OCI-LY3 (cell line): ENCODE data around the gene OMG.

ENCODE experiments used
- H2AFZ ChIP-seq: fragments of 200-600, 300-600 bp; shearing (Covaris generic); 2 replicates; pipeline ENCODE4 v1.6.0; 2014; ENCODE audit warnings: antibody characterized with exemption, low read depth, low read length
- H3K27ac ChIP-seq: fragments of 200-600, 300-600 bp; sonication (generic); 2 replicates; pipeline ENCODE4 v1.5.1; 2014; ENCODE audit warnings: mild to moderate bottlenecking, low read length, moderate library complexity, mixed read lengths
- H3K27me3 ChIP-seq: fragments of 200-600, 300-600 bp; sonication (generic); 2 replicates; pipeline ENCODE4 v1.6.1; 2014; ENCODE audit warnings: low read depth, low read length, mixed read lengths
- H3K36me3 ChIP-seq: fragments of 200-600, 300-600 bp; sonication (generic); replicated peaks from 2 replicates; pipeline ENCODE3; 2014; ENCODE audit warnings: low read depth, low read length, mixed read lengths
- H3K4me1 ChIP-seq: fragments of 300-600, 200-600 bp; sonication (generic); 2 replicates; pipeline ENCODE4 v1.6.1; 2014; ENCODE audit warnings: low read length, mixed read lengths
- H3K4me2 ChIP-seq: fragments of 200-600, 300-600 bp; sonication (generic); 2 replicates; pipeline ENCODE4 v1.6.1; 2014; ENCODE audit warnings: low read length, mixed read lengths
- H3K4me3 ChIP-seq: fragments of 300-600, 200-600 bp; sonication (generic); 2 replicates; pipeline ENCODE4 v1.5.1; 2014; ENCODE audit warnings: antibody characterized with exemption, mild to moderate bottlenecking, low read length, moderate library complexity
- H3K79me2 ChIP-seq: fragments of 300-600, 200-600 bp; shearing (Covaris generic); 2 replicates; pipeline ENCODE4 v1.6.1; 2014; ENCODE audit warnings: mild to moderate bottlenecking, low read length, mixed read lengths
- H3K9ac ChIP-seq: fragments of 300-600, 200-600 bp; shearing (Covaris generic); 2 replicates; pipeline ENCODE4 v1.6.0; 2014; ENCODE audit warnings: mild to moderate bottlenecking, low read length, moderate library complexity
- H3K9me3 ChIP-seq: fragments of 200-600, 300-600 bp; shearing (Covaris generic); 2 replicates; pipeline ENCODE4 v1.6.1; 2014; ENCODE audit warnings: low read length, mixed read lengths; ENCODE audit not compliant: insufficient read depth
- H4K20me1 ChIP-seq: fragments of 200-600, 300-600 bp; sonication (generic); 2 replicates; pipeline ENCODE4 v1.6.1; 2016; ENCODE audit warnings: low read length, mixed read lengths; ENCODE audit not compliant: insufficient read depth
- CTCF ChIP-seq: fragments of 200-600, 300-600 bp; sonication (generic); IDR thresholded peaks from 2 replicates; pipeline ENCODE4 v1.5.1; 2014; ENCODE audit warnings: antibody characterized with exemption, low read length, low read depth
- EZH2phosphoT487 ChIP-seq: fragments of 200-600 bp; shearing (Covaris generic); IDR thresholded peaks from 2 replicates; pipeline ENCODE4 v1.6.1; 2018; ENCODE audit warnings: antibody characterized with exemption, mixed run types, low read depth

The OMG gene

DNA sequence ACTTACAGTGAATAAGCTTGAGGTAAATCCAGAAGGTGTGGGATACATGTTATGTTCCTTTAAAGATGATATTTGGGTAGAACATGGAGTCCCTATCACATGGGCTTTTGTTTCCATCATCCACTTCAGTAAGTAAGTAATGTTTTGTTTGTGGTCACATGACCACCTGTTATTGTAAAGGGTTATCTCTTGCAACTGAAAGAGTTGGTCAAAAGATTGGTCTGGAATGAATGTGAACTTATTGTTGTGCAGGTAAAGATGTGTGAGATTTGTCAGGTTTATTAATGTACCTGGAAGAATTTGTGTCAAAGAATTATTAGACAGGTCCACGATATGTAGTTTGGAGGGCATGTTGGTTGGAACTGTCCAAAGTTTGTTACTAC, 1.6 kb downstream of the OMG start:
- Histone ChIP-seq H3K4me1 (peaks cover 12% of the 10 kb centered on the region), H3K36me3 (peaks cover 3% of the 10 kb centered on the region), H3K9ac (no peak overlapping the region), H2AFZ (no peak overlapping the region), H3K4me3 (no peak overlapping the region), H3K79me2 (no peaks in the 10 kb centered on the region), H3K27ac (no peak overlapping the region), H3K27me3 (no peaks in the 10 kb centered on the region), H3K4me2 (no peak overlapping the region), H3K9me3 (no peaks in the 10 kb centered on the region), H4K20me1 (no peaks in the 10 kb centered on the region)
- no peak for TF ChIP-seq CTCF
- TF ChIP-seq EZH2phosphoT487 = no peak

- Histone ChIP-seq H3K4me2 (no peak overlapping the region), H3K4me1 (peaks cover 11% of the 10 kb centered on the region), H3K36me3 (peaks cover 3% of the 10 kb centered on the region), H3K4me3 (no peak overlapping the region), H2AFZ (no peak overlapping the region), H3K9ac (no peak overlapping the region), H4K20me1 (no peaks in the 10 kb centered on the region), H3K79me2 (no peaks in the 10 kb centered on the region), H3K27me3 (no peaks in the 10 kb centered on the region), H3K9me3 (no peaks in the 10 kb centered on the region), H3K27ac (no peak overlapping the region)
- no peak for TF ChIP-seq EZH2phosphoT487
Observed at GRCh38 chr17:31294820-31295488, 2.1 kb downstream of the OMG start.

GRCh38 chr17:31294231-31294630, 2.8 kb downstream of the OMG start:
- Histone ChIP-seq H3K79me2 (no peaks in the 10 kb centered on the region), H3K27ac (no peak overlapping the region), H3K4me3 (no peak overlapping the region), H3K9ac (no peak overlapping the region), H3K4me2 (no peak overlapping the region), H3K9me3 (no peaks in the 10 kb centered on the region), H3K36me3 (peaks cover 3% of the 10 kb centered on the region), H3K4me1 (peaks cover 8% of the 10 kb centered on the region), H3K27me3 (no peaks in the 10 kb centered on the region), H4K20me1 (no peaks in the 10 kb centered on the region), H2AFZ (no peak overlapping the region)
- no peak for TF ChIP-seq EZH2phosphoT487
- no peak for TF ChIP-seq CTCF

GRCh38 chr17:31293581-31293980, 3.5 kb downstream of the OMG start:
- Histone ChIP-seq H4K20me1 (no peaks in the 10 kb centered on the region), H3K4me2 (no peak overlapping the region), H3K4me1 (peaks cover 8% of the 10 kb centered on the region), H3K27ac (no peak overlapping the region), H2AFZ (no peak overlapping the region), H3K9me3 (no peaks in the 10 kb centered on the region), H3K79me2 (no peaks in the 10 kb centered on the region), H3K36me3 (peaks cover 3% of the 10 kb centered on the region), H3K9ac (no peak overlapping the region), H3K4me3 (no peak overlapping the region), H3K27me3 (no peaks in the 10 kb centered on the region)
- TF ChIP-seq EZH2phosphoT487 = no peak
- TF ChIP-seq CTCF = no peak
